Thymus (tissue), 11 donors: Measurements from ENCODE around the gene FOLR3. TPM values are rescaled to one million over a fixed set of nuclear protein-coding genes. Genes with fewer than 3 reads are reported as not detected.

Experiments used
- DNase-seq, 9 donors: peaks; one replicate each; pipeline ENCODE4 v3.0.0-alpha.2; 2013; ENCODE audit warnings: low spot score in 9 of 9, low read depth in 6 of 9, missing footprints in 1 of 9
- H3K27ac ChIP-seq, 2 donors: one replicate each; pipeline ENCODE4 v1.5.1; 2013; ENCODE audit warnings: control low read depth in 1 of 2, low read depth in 1 of 2, low read length in 1 of 2, mild to moderate bottlenecking in 1 of 2, moderate library complexity in 1 of 2
- H3K27me3 ChIP-seq, 2 donors: one replicate each; pipeline ENCODE4 v1.5.1; 2013; ENCODE audit warnings: low read length in 1 of 2; ENCODE audit not compliant: control insufficient read depth in 2 of 2, insufficient read depth in 1 of 2
- H3K36me3 ChIP-seq, 2 donors: one replicate each; pipeline ENCODE4 v1.5.1; 2013; ENCODE audit warnings: low read length in 1 of 2, mild to moderate bottlenecking in 1 of 2, moderate library complexity in 1 of 2; ENCODE audit not compliant: control insufficient read depth in 2 of 2, insufficient read depth in 2 of 2
- H3K4me1 ChIP-seq, 2 donors: one replicate each; pipeline ENCODE4 v1.5.1; 2013; ENCODE audit warnings: low read length in 2 of 2; ENCODE audit not compliant: control insufficient read depth in 2 of 2, insufficient read depth in 2 of 2
- H3K4me3 ChIP-seq, 2 donors: one replicate each; pipeline ENCODE4 v1.5.1; 2013; ENCODE audit warnings: low read length in 2 of 2, control low read depth in 1 of 2, mild to moderate bottlenecking in 1 of 2
- H3K9me3 ChIP-seq, 2 donors: one replicate each; pipeline ENCODE4 v1.5.1; 2013; ENCODE audit warnings: low read length in 1 of 2, mild to moderate bottlenecking in 1 of 2; ENCODE audit not compliant: control insufficient read depth in 2 of 2, insufficient read depth in 1 of 2
- WGBS: extraction: QIAGEN DNeasy Blood & Tissue Kit; methylation state at CpG from one replicate; pipeline ENCODE4 v1.1.7; 2013; 5-methylcytosine and 5-hydroxymethylcytosine counted together
- polyA plus RNA-seq: library from polyadenylated mRNA; stranded (reverse); fragments of 200-250 nt; gene quantifications from one replicate; pipeline ENCODE4 v1.2.3, GENCODE V29; 2013
- total RNA-seq: library from RNA; stranded (reverse); fragments of 120-200 nt; gene quantifications from one replicate; pipeline ENCODE4 v1.2.4, GENCODE V29; 2013
- donor health status: healthy.

The FOLR3 gene
- total and polyA plus RNA-seq, 2 donors: 0.33 to 0.82 TPM

DNA sequence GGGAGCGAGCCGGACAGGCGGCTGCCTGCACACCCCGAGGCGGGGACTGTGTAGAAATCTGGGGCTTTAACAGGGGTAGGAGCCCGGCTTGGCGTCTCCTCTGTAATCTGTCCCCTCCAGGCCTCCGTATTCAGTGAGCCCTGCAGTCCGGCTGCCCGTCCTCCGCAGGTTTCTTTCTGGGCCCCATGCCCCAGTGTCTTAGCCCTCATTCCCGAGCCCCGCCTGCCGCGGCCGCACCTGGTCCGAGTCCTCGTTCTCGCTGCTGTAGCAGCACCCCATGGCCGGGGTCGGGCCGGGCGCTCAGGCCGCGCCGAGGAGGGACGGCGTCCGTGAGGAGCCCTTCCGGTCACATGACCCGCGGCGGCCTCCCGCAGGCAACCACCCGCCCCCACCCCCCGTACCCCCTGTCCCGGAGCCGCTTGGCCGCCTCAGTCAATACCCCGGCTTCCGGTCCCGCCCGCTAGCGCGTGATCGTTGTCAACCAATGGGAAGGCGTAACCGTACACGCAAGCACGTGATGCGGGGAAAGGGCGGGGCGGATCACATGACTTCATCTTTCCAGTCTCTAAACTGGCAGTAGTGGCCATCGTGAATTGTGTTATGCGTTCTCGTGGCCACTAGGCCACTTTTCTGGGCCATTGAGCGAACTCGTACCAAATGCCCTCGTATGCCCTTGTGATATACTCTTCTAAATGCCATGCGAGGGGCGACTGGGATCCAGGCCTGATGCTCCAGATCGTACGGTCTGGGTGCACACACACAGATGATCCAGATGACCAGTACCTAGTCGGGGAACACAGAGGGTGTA is 32.4 kb upstream of the FOLR3 start, which contains the start of gene LAMTOR1:
TSS of gene LAMTOR1 (minus strand) at position 352 of the 808 bp plus-strand sequence. CDS start at position 279, 73 bp downstream.
- WGBS: 5% methylated on average over 64 of the region's 64 CpGs
- DNase-seq: peak; percentile 91 to 99 (median 95)
- Histone ChIP-seq H3K27me3 (no peaks in the 10 kb centered on the region), H3K36me3 (peaks cover 16 to 36% of the 10 kb centered on the region in 2 donors), H3K27ac (peak within 1 kb of the TSS; percentile 82 to 88), H3K4me1 (peaks cover 15 to 38% of the 10 kb centered on the region in 2 donors), H3K9me3 (no peaks in the 10 kb centered on the region), H3K4me3 (peak within 1 kb of the TSS; percentile 67 to 98)

DNA sequence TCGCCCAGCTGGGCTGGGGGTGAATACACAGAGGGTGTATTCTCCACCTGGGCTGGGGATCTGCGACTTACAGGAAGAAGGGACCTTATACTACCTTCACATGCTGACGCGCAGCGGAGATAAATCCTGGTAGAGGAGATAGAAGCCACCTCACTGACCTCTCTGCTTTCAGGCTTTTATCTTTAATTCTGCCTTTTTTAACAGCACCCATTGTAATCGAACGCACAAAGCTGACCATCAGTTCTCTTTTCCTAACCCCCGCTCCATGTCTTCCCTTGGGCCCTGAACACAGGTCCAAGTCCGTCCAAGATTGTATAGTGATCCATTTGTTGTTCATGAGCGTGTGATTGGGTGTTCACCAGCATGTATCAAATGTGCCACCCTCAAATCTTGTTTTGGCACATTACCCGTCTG is 31.8 kb upstream of the FOLR3 start:
- H3K4me3 ChIP-seq: peak overlapping the region; percentile 67 to 98
- H3K9me3 ChIP-seq: no peaks in the 10 kb centered on the region
- peak overlapping the region; percentile 67 to 86 for H3K27ac ChIP-seq
- 88% methylated on average over 11 of the region's 11 CpGs for WGBS
- H3K4me1 ChIP-seq: peaks cover 15 to 38% of the 10 kb centered on the region in 2 donors
- H3K27me3 ChIP-seq: no peaks in the 10 kb centered on the region
- no peak for DNase-seq
- peaks cover 16 to 33% of the 10 kb centered on the region in 2 donors for H3K36me3 ChIP-seq

DNA sequence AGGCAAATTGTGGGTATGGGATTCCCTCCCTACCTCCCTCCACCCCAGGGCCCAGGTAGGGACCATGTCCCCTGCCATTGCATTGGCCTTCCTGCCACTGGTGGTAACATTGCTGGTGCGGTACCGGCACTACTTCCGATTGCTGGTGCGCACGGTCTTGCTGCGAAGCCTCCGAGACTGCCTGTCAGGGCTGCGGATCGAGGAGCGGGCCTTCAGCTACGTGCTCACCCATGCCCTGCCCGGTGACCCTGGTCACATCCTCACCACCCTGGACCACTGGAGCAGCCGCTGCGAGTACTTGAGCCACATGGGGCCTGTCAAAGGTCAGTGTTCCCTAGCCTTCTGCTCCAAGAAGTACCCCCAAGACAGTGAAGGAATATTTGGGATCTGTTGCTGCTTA is 29.6 kb upstream of the FOLR3 start, which contains the start of gene TOMT:
TSS of gene TOMT (plus strand) at position 37 of the 400 bp plus-strand sequence. CDS start at position 65, 28 bp downstream.
- no peak within 1 kb of the TSS for H3K27ac ChIP-seq
- DNase-seq: no peak

DNA sequence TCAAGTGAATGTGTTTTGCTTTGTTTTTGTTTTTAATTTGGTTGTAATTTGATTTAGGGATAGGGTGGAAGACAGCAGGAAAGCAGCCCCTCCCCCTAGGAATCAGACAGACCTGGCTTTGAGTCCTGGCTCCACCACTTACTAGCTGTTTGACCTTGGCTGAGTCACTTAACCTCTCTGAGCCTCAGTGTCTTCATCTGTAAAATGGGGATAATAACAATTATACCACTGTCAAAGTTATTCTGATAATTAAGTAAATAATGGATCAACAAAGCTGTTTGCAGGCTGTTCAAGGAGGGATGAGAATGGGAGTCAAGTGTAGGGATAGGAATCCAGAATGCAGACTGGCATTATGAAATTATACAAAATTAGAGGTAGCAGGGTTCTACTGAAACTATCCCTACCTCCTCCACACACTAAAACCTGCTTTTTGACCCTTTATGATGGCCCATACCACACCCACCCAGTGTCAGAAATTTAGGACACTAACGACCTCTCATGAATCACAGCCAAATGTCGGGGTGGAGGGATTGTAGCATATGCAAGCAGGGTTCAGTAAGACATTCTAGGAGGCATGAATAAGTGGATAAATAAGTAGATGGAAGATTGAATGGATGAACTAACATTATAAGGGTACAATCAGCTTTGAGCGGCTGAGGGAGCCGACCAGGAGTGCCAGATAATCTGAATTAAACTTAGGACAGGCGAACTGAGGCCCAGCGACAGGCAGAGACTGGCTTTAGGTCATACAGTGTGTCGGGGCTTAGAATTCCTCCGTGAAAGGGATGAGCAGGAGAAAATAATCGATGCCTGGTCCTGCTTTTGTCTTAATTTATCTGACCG is 24.0 kb upstream of the FOLR3 start:
- no peaks in the 10 kb centered on the region for H3K9me3 ChIP-seq
- H3K27me3 ChIP-seq: no peaks in the 10 kb centered on the region
- peak overlapping the region; percentile 94 to 99 for H3K27ac ChIP-seq
- peaks cover 28 to 36% of the 10 kb centered on the region in 2 donors for H3K36me3 ChIP-seq
- no peak for DNase-seq
- 11% methylated on average over 10 of the region's 10 CpGs for WGBS
- peaks cover 9 to 14% of the 10 kb centered on the region in 2 donors for H3K4me1 ChIP-seq
- H3K4me3 ChIP-seq: peak overlapping the region; percentile 58 to 81

More for the DNA sequence above, 29.6 kb upstream of the FOLR3 start, which contains the start of gene TOMT:
- Histone ChIP-seq H3K4me3 (no peak within 1 kb of the TSS), H3K27me3 (no peaks in the 10 kb centered on the region), H3K36me3 (peaks cover 24 to 41% of the 10 kb centered on the region in 2 donors), H3K4me1 (peaks cover 15 to 25% of the 10 kb centered on the region in 2 donors), H3K9me3 (no peaks in the 10 kb centered on the region)
- WGBS: 98% methylated on average over 14 of the region's 14 CpGs

DNA sequence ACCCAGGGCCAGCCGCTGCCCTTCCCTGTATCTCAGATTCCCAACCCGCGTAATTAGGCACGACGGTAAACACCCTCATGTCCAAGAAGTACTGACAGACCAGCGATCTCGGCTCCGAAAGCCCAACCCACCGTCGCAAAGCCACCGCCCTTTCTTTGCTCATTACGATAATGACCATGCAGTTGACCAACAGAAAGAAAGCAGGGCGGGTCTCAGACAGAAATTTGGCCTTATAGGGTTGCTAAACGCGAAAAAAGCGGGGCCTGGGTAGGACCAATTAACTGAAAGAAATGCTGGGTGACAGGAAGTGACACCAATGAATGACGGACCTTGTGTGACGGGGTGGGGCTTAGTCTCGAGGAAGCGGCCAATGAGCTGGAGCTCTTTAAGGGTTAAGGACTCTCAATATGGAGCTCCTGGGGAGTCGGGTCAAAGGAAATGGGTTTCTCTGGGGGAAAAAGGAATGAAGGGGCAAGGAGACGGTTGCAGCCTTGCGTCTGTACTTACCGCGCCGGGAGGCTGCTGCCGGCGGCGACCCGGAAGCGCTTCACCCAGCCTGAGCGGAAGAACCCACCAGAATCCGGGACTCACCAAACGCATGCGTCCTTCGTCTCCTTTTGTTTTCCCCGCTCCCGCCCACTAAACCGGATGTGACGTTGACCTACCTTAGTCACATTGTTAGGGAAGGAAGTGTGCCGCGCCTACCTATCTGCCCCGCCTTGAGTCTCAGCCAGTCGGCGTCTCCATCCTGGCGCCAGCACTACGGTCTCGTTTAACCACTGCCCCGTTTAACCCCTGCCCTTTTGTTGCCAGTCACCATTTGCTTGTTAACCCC is 23.2 kb upstream of the FOLR3 start, which contains the start of gene ANAPC15:
TSS of gene ANAPC15 (minus strand) at position 553 of the 835 bp plus-strand sequence. CDS start 1,419 bp downstream, outside the sequence.
- no peaks in the 10 kb centered on the region for H3K9me3 ChIP-seq
- H3K27me3 ChIP-seq: no peaks in the 10 kb centered on the region
- peak within 1 kb of the TSS; percentile 58 to 81 for H3K4me3 ChIP-seq
- peaks cover 28 to 31% of the 10 kb centered on the region in 2 donors for H3K36me3 ChIP-seq
- WGBS: under 1% methylated on average over 49 of the region's 49 CpGs
- peaks cover 9 to 14% of the 10 kb centered on the region in 2 donors for H3K4me1 ChIP-seq
- H3K27ac ChIP-seq: peak within 1 kb of the TSS; percentile 94 to 99
- DNase-seq: peak; percentile 96 to 100 (median 99)

DNA sequence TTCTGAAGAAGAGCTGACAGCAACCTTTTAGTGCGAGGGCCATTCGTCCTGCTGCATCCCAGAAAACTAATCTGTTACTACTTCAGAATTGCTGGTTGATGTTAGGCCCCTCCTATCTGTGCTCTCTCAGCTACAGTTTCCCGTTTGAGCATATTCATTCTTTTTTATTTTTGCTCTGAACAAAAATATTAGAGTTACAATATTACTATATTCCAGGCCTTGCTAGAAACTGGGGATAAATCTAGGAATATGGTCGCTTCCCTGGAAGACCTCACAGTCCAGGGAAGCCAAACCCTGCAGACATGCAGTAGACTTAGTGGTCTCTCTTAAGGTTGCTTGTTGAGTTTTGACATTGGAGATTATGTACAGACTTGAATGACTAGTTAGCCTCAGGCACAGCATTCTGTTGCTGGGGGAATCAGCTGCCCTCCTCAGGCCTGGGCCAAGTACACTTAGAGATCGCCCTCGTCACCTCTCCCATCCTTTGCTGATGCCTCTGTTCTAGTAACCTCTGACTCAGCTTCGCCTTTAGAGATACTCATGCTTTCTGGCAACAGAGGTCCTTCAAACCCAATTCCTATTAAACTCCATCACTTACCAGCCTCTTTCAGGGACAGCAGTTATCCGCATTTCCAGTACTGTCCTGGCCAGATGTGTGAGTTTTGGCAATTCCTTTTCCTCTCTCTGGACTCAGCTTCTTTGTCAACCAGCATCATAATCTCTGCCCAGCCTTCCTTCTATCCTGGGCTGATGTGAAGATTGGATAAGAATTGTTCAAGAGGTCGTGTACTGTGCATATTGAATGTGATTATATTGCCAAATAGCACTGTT is 22.3 kb upstream of the FOLR3 start:
- H3K4me1 ChIP-seq: peaks cover 9 to 14% of the 10 kb centered on the region in 2 donors
- H3K27me3 ChIP-seq: no peaks in the 10 kb centered on the region
- DNase-seq: no peak
- 67% methylated on average over 9 of the region's 9 CpGs for WGBS
- H3K9me3 ChIP-seq: no peaks in the 10 kb centered on the region
- peak overlapping the region; percentile 58 to 81 for H3K4me3 ChIP-seq
- peaks cover 23 to 26% of the 10 kb centered on the region in 2 donors for H3K36me3 ChIP-seq
- peak overlapping the region; percentile 94 for H3K27ac ChIP-seq

DNA sequence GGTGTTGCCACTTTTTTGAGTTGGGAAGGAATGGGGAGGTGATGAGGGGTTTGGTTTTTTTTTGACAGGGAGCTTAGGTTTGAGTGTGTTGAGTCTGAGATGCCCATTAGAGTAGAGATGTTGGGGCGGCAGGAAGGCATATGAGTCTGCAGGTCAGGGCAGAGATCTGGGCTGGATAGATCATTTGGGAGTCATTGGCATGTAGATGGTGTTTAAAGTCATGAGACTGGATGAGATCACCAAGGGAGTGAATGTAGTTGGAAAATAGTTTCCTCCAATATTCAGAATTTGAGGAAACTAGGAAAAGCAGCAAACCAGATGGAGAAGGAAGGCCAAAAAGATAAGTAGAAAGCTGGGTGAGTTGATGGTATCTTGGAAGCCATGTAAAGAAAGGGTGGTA is 21.0 kb upstream of the FOLR3 start:
- DNase-seq: no peak
- H3K36me3 ChIP-seq: peaks cover 12 to 15% of the 10 kb centered on the region in 2 donors
- no peaks in the 10 kb centered on the region for H3K27me3 ChIP-seq
- H3K4me1 ChIP-seq: peaks cover 9 to 14% of the 10 kb centered on the region in 2 donors
- no peak overlapping the region for H3K27ac ChIP-seq
- H3K4me3 ChIP-seq: no peak overlapping the region
- WGBS: 98% methylated on average over 1 of the region's 1 CpG
- no peaks in the 10 kb centered on the region for H3K9me3 ChIP-seq
